Measurements from ENCODE around the gene SP1. TPM values are rescaled to one million over a fixed set of nuclear protein-coding genes. Genes with fewer than 3 reads are reported as not detected.
"Not testable (repeated sequence)": the region's sequence is repeated elsewhere in the genome, so short reads cannot be mapped to it uniquely, and the experiment has no call there.

The SP1 gene
- polyA plus RNA-seq, 1 experiment: 58.2 TPM

GRCh38 chr12:53427905-53428594 lies 48.1 kb downstream of the SP1 start:
- ChIA-PET POLR2A (interaction anchor here (0.6 kb wide), 1 partner anchor 64 kb away, joined by 8 read pairs; no protein-coding TSS in a partner anchor), CTCF (interaction anchor here (0.6 to 1.6 kb wide), 7 partner anchors 10 to 107 kb away, joined by 3 to 11 read pairs (median 4); partner anchors contain the start of gene AAAS)
- TF ChIP-seq, protein P1, sequence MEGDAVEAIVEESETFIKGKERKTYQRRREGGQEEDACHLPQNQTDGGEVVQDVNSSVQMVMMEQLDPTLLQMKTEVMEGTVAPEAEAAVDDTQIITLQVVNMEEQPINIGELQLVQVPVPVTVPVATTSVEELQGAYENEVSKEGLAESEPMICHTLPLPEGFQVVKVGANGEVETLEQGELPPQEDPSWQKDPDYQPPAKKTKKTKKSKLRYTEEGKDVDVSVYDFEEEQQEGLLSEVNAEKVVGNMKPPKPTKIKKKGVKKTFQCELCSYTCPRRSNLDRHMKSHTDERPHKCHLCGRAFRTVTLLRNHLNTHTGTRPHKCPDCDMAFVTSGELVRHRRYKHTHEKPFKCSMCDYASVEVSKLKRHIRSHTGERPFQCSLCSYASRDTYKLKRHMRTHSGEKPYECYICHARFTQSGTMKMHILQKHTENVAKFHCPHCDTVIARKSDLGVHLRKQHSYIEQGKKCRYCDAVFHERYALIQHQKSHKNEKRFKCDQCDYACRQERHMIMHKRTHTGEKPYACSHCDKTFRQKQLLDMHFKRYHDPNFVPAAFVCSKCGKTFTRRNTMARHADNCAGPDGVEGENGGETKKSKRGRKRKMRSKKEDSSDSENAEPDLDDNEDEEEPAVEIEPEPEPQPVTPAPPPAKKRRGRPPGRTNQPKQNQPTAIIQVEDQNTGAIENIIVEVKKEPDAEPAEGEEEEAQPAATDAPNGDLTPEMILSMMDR (IDR thresholded peaks at IDR 0.05; ENCODE audit: insufficient read depth, low read depth, low read length): no peak
- Histone ChIP-seq H3K36me3 (ENCODE audit: control insufficient read depth, insufficient read depth, low read length) (no peaks in the 10 kb centered on the region), H3K27me3 (ENCODE audit: control insufficient read depth, insufficient read depth, low read length) (no peaks in the 10 kb centered on the region), H3K4me3 (ENCODE audit: low read depth, low read length) (no peak overlapping the region)
- peak; percentile 76 for DNase-seq (ENCODE audit: low read depth)

DNA sequence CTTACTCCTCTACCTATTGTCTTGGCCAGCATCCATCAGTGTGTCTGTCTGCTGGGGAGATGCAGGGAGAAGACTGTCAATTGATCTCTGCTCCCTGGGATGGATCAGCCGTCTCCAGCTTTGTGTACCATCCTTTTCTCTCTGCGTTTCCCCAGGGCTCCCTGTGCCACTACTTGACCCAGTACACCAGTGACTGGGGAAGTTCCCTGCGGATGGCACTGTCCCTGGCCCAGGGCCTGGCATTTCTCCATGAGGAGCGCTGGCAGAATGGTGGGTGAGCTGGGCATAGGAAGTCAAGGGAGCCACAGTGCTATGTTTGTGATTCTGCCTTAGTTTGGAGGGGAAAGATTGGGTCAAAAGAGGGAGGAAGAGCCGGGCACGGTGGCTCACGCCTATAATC lies 48.8 kb downstream of the SP1 start:
- CTCF ChIA-PET: interaction anchor here (0.6 to 1.6 kb wide), 6 partner anchors 7 to 107 kb away, joined by 3 to 11 read pairs (median 4); partner anchors contain the start of gene AAAS
- POLR2A ChIA-PET: no interaction called here
- Histone ChIP-seq H3K4me3 (ENCODE audit: low read depth, low read length) (no peak overlapping the region), H3K27me3 (ENCODE audit: control insufficient read depth, insufficient read depth, low read length) (no peaks in the 10 kb centered on the region), H3K36me3 (ENCODE audit: control insufficient read depth, insufficient read depth, low read length) (no peaks in the 10 kb centered on the region)
- no peak for DNase-seq (ENCODE audit: low read depth)
- TF ChIP-seq, protein P1 (IDR thresholded peaks at IDR 0.05; ENCODE audit: insufficient read depth, low read depth, low read length): no peak

- no peaks in the 10 kb centered on the region for H3K27me3 ChIP-seq (ENCODE audit: control insufficient read depth, insufficient read depth, low read length)
- H3K4me3 ChIP-seq (ENCODE audit: low read depth, low read length): no peak overlapping the region
- POLR2A ChIA-PET: interaction anchor here (0.5 kb wide), 1 partner anchor 435 kb away, joined by 4 read pairs; no protein-coding TSS in a partner anchor
- TF ChIP-seq, protein P1 (IDR thresholded peaks at IDR 0.05; ENCODE audit: insufficient read depth, low read depth, low read length): no peak
- CTCF ChIA-PET: interaction anchor here (0.8 to 3.8 kb wide), 5 partner anchors 9 to 108 kb away, joined by 3 to 20 read pairs (median 4); partner anchors contain the start of gene AAAS
- no peaks in the 10 kb centered on the region for H3K36me3 ChIP-seq (ENCODE audit: control insufficient read depth, insufficient read depth, low read length)
- no peak for DNase-seq (ENCODE audit: low read depth)
These were observed 50.1 kb downstream of the SP1 start for GRCh38 chr12:53430116-53430515.

DNA sequence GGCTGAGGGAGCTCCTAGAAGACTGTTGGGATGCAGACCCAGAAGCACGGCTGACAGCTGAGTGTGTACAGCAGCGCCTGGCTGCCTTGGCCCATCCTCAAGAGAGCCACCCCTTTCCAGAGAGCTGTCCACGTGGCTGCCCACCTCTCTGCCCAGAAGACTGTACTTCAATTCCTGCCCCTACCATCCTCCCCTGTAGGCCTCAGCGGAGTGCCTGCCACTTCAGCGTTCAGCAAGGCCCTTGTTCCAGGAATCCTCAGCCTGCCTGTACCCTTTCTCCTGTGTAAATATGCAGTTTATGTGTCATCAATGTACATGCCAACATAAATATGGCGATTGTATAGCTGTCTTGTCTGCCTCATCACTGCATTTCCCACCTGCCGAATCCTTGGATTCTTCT lies 51.2 kb downstream of the SP1 start:
- TF ChIP-seq, protein P1 (IDR thresholded peaks at IDR 0.05; ENCODE audit: insufficient read depth, low read depth, low read length): no peak
- H3K36me3 ChIP-seq (ENCODE audit: control insufficient read depth, insufficient read depth, low read length): no peaks in the 10 kb centered on the region
- no peak overlapping the region for H3K4me3 ChIP-seq (ENCODE audit: low read depth, low read length)
- CTCF ChIA-PET: interaction anchor here (1.3 to 3.8 kb wide), 3 partner anchors 10 to 106 kb away, joined by 3 to 20 read pairs (median 6); no protein-coding TSS in a partner anchor
- no peaks in the 10 kb centered on the region for H3K27me3 ChIP-seq (ENCODE audit: control insufficient read depth, insufficient read depth, low read length)
- DNase-seq (ENCODE audit: low read depth): no peak
- POLR2A ChIA-PET: no interaction called here

GRCh38 chr12:53435326-53435725 lies 55.4 kb downstream of the SP1 start:
- DNase-seq (ENCODE audit: low read depth); H3K27me3 ChIP-seq (ENCODE audit: control insufficient read depth, insufficient read depth, low read length); H3K4me3 ChIP-seq (ENCODE audit: low read depth, low read length); POLR2A ChIA-PET; H3K36me3 ChIP-seq (ENCODE audit: control insufficient read depth, insufficient read depth, low read length): not testable (repeated sequence)
- CTCF ChIA-PET: interaction anchor here (0.7 kb wide), 1 partner anchor 47 kb away, joined by 4 read pairs; no protein-coding TSS in a partner anchor

DNA sequence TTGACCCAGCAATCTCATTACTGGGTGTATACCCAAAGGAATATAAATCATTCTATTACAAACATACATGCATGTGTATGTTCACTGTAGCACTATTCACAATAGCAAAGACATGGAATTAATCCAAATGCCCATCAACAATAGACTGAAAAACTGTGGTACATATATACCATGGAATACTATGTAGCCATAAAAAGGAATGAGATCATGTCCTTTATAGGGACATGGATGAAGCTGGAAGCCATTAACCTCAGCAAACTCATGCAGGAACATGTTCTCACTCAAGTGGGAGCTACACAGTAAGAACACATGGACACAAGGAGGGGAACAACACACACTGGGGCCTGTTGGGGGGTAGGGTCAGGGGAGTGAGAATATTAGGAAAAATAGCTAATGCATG lies 59.6 kb downstream of the SP1 start:
- not testable (repeated sequence) for H3K4me3 ChIP-seq (ENCODE audit: low read depth, low read length); DNase-seq (ENCODE audit: low read depth); H3K27me3 ChIP-seq (ENCODE audit: control insufficient read depth, insufficient read depth, low read length); H3K36me3 ChIP-seq (ENCODE audit: control insufficient read depth, insufficient read depth, low read length)
- ChIA-PET POLR2A (interaction anchor here (0.6 kb wide), 1 partner anchor 40 kb away, joined by 8 read pairs; no protein-coding TSS in a partner anchor), CTCF (interaction anchor here (1.0 to 2.1 kb wide), 2 partner anchors 17 to 19 kb away, joined by 5 to 6 read pairs; no protein-coding TSS in a partner anchor)

Measured in BJ (cell line).